Activated CD4-positive, alpha-beta T cell treated with anti-CD3 and anti-CD28 coated beads, Interleukin-2, Interleukin-4, amounts not matched to agents 100 ng/mL and 50 ng/mL, durations not matched to agents 16 hours and 8 hours (primary cell): ENCODE data around the gene FANCB.

ENCODE experiments used
- DNase-seq: peaks from one replicate; pipeline ENCODE4 v3.0.0-alpha.2; 2020; ENCODE audit warnings: low spot score

Gene FANCB

GRCh38 chrX:14872851-14873675, at the start of gene FANCB, which contains the start of gene MOSPD2:
Gene FANCB (minus strand): TSS chrX:14873069. CDS start chrX:14865510, 7,559 bp downstream.
Gene MOSPD2 (plus strand): TSS chrX:14873421. CDS start chrX:14873529, 108 bp downstream.
- peak; percentile 90 for DNase-seq

DNA sequence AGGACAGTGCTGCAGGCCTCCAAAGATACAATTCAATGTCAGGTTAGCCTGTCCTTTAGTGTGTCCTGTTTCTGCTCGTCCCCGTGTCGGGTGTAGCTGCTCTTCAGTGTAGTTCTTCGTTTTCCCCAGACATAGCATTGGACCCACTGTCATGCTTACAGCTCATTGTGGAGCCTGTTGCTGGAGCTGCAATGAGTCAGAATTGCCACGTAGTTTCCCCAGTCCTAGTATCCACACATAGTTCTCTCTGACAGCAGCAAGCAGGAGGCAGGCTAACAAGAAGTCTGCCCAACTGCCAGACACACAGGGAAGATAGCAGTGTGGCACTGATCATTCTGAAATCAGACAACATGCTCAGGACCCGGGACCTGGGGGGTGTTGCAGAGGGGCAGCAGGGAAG, 49.6 kb upstream of the FANCB start:
- DNase-seq: no peak

DNA sequence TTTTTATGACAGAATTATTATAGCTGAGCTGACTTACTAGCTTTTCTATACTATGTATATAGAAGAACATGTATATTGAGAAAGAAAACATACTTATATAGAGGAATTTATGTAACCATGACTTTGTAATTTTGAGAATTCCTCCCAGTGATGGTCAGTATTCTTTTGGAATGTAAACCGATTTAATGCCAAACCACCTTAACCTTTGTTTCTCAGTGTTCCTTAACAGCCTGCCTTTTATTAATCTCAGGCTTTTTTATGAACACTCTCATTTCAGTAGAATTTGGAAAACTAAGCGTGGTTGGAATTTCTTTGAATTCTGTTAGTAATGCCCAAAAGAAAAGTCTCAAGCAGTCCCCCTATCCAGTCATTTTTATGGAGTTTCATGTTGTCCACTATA, 47.3 kb upstream of the FANCB start:
- no peak for DNase-seq

- DNase-seq: no peak
Measured at GRCh38 chrX:14919407-14919806, 46.5 kb upstream of the FANCB start.

GRCh38 chrX:14916017-14916674, 43.3 kb upstream of the FANCB start:
- no peak for DNase-seq

DNA sequence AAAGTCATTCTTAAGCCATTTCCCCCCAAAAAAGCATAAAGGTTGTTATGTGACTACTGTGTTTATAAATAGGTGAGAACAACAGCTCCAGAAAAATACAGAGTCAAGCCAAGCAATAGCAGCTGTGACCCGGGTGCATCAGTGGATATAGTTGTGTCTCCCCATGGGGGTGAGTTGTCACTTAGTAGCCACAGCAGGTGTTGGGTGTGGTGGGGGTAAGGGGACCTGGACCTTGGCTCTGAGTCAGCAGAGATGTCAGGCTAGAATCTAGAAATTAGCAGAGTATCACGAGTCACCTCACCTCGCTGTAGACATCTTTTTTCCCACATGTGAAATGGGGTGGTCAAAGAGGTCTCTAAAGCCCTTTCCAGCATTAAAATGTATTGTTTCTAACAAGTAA, 42.7 kb upstream of the FANCB start:
- no peak for DNase-seq

GRCh38 chrX:14913241-14913640, 40.4 kb upstream of the FANCB start:
- no peak for DNase-seq

DNA sequence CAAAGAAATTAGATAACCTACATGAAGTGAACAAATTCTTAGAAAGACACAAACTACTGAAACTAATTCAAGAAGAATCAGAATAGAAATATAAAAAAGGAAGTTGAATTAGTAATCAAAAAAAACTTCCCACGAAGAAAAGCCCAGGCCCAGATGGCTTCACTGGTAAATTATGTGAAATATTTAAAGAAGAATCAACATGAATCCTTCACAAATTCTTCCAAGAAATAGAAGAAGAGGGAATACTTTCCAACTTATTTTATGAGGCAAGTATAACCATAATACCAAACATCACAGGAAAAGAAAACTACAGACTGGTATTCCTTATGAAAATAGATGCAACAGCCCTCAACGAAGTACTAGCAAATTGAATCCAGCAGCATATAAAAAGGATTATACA, 31.0 kb upstream of the FANCB start:
- DNase-seq: no peak

GRCh38 chrX:14902537-14902936, 29.7 kb upstream of the FANCB start:
- no peak for DNase-seq

DNA sequence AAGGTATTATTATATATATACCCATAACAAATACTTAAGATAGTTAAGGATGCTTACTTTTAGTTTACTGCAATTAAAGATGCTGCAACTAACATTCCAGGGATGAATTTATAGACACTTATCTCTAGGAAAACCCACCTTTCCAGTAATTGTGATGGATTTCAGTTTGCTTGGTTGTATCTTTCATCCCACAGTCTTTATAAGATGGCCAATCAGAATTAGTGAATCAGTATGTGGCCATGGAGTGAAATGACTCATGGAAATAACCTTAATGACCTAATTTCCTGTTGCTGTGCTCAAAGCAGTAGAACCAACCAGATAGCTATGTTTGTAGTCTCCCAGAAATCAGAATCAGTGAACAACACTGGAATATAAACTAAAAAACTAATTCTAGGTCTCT, 26.7 kb upstream of the FANCB start:
- DNase-seq: peak; percentile 43

DNA sequence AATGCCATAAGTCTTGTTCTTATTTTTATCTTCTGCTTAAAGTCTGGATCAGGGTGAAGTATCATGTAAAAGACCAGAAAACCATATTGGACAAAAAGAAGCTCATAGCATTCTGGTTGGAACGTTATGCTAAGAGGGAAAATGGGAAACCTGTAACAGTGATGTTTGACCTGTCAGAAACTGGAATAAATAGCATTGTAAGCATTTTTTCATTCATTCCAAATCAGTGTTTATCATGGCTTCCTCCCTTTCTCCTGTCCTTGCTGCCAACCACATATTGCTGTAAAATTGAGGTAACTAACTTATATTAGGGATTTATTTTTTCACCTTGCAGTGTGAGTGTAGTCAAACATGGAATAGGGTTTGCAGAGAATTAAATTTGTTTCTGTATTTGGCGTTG, 24.2 kb upstream of the FANCB start:
- no peak for DNase-seq

DNA sequence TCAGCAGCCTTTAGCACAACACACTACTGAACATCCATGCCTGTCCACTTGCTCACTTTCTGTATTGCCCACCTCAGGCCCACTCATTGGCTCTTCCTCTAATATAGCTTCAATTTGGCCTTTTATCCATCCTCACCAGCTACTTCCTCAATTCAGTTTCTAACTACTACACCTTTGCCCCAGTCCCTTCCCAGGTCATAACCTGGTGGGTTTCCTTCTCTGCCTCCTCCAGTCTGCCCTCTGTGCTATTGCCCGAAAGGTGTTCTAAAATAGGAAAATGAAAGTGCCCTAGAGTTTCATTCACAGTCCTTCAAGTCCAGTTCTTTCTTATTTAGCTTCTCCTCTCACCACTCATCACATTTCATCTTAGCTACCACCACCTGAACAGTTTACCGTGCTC, 23.4 kb upstream of the FANCB start:
- DNase-seq: no peak

DNA sequence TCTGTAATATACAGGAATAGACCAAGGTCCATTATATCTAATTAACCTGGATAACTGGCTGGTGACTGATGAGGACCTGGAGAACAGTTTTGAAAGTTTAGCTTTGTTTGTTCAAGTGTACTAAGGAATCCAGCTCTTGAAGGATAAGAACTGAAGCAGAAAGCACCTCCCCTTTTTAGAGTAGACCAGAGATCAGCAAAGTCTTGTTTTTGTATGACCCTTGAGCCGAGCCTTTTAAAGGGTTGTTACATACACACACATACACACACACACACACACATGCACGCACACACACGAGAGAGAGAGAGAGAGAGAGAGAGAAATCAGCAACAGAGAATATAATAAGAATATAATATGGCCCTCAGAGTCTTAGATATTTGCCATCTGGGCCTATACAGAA, 13.4 kb upstream of the FANCB start:
- DNase-seq: no peak

DNA sequence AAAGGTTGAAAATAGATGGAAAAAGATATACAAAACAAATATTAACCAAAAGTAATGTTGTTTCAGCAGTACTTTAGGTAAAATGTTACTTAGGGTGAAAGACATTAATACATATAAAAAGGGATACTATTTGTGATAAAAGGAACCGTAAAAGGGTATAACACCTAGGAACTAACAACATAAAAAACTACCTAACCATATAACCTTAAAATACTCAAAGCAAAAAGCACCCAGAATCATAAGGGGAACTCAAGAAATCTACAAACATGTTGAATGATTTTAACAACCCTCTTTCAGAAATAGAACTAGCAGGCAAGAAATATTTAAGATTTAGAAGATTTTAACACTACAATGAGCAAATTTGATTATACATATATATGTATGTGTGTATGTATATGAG, 11.8 kb upstream of the FANCB start:
- no peak for DNase-seq

- peak; percentile 22 for DNase-seq
Measured at GRCh38 chrX:14883826-14884225, 11.0 kb upstream of the FANCB start.

- DNase-seq: no peak
Measured at GRCh38 chrX:14875624-14876023, 2.8 kb upstream of the FANCB start.

- no peak for DNase-seq
Measured at GRCh38 chrX:14873676-14874049, 794 bp upstream of the FANCB start.

- DNase-seq: no peak
Measured at GRCh38 chrX:14872355-14872754, 514 bp downstream of the FANCB start.

DNA sequence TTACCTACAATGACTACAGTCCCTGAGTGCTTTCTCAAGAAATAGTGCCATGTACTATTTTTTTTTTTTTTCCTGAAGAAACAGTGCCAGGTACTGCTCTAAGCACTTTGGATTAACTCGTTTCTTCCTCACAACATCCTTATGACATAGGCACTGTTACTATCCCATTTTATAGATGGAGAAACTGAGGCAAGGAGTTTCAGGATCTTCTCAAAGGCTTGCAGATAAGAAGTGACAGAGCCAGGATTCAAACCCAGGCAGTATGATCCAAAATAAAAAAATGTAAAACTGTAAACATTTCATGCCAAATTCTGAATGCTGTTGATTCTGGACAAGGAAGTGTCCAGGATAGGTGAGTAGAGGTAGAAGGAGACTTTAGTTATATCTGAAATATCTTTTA, 1.1 kb downstream of the FANCB start:
- no peak for DNase-seq

DNA sequence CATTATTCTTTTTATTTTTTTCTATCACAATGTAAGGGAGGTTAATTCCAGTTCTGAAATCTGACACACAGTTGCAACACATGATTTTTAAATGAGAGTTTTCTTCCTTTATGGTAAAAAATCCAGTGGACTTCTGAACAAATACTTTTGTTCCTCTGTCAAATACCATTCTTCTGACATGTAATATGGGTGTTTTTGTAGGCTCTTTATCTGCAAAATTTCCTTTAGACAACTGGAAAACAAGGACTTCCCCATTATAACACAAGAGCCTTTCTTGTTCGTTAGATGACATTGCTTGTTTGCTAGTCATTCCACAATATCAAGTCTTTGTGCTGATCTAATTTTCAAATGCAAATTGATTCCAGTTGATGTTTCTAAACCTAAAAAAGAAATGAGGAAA, 7.7 kb downstream of the FANCB start:
- no peak for DNase-seq

- no peak for DNase-seq
Measured at GRCh38 chrX:14864631-14865030, 8.2 kb downstream of the FANCB start.

- DNase-seq: no peak
Measured at GRCh38 chrX:14851526-14851925, 21.3 kb downstream of the FANCB start.

GRCh38 chrX:14843666-14844065, 29.2 kb downstream of the FANCB start:
- no peak for DNase-seq

- DNase-seq: no peak
Measured at GRCh38 chrX:14837155-14837554, 35.7 kb downstream of the FANCB start.
